Stimulated activated memory B cell treated with anti-CD40 and anti-IgM and Interleukin-4, amounts not matched to agents 10 μg/mL and 1 μg/mL and 100 μg/mL, for 72 hours (primary cell): ENCODE results near the gene MOB3A.

Source experiments
- ATAC-seq: fragments of 150-1000 bp; cut with Tn5 transposase; 2 replicates; pipeline ENCODE4 v1.10.0; 2021
- H3K27ac Mint-ChIP-seq: one replicate; pipeline ENCODE4 v1.8.0; 2022; ENCODE audit warnings: mild to moderate bottlenecking, mixed read lengths
- H3K27me3 Mint-ChIP-seq: one replicate; pipeline ENCODE4 v1.8.0; 2022; ENCODE audit warnings: mixed read lengths
- H3K36me3 Mint-ChIP-seq: one replicate; pipeline ENCODE4 v1.8.0; 2022; ENCODE audit warnings: mixed read lengths
- H3K4me1 Mint-ChIP-seq: one replicate; pipeline ENCODE4 v1.8.0; 2022; ENCODE audit warnings: mixed read lengths
- H3K4me3 Mint-ChIP-seq: one replicate; pipeline ENCODE4 v1.8.0; 2022; ENCODE audit warnings: mild to moderate bottlenecking, moderate library complexity, mixed read lengths
- H3K9me3 Mint-ChIP-seq: one replicate; pipeline ENCODE4 v1.8.0; 2022; ENCODE audit warnings: mixed read lengths

MOB3A gene

GRCh38 chr19:2115911-2116426 is 19.8 kb upstream of the MOB3A start:
- H3K9me3 Mint-ChIP-seq, result no peaks in the 10 kb centered on the region
- no peak overlapping the region for H3K27ac Mint-ChIP-seq
- H3K4me1 Mint-ChIP-seq, result peaks cover 19% of the 10 kb centered on the region
- H3K4me3 Mint-ChIP-seq, result no peak overlapping the region
- peaks cover 51% of the 10 kb centered on the region for H3K36me3 Mint-ChIP-seq
- no peaks in the 10 kb centered on the region for H3K27me3 Mint-ChIP-seq
- ATAC-seq, result no peak

GRCh38 chr19:2115324-2115723 is 19.2 kb upstream of the MOB3A start:
- ATAC-seq, result no peak
- Mint-ChIP-seq H3K9me3 (no peaks in the 10 kb centered on the region), H3K4me1 (peaks cover 19% of the 10 kb centered on the region), H3K27me3 (no peaks in the 10 kb centered on the region), H3K36me3 (peaks cover 44% of the 10 kb centered on the region), H3K4me3 (no peak overlapping the region), H3K27ac (peak overlapping the region; percentile 65)

GRCh38 chr19:2114821-2115220 is 18.7 kb upstream of the MOB3A start:
- no peaks in the 10 kb centered on the region for H3K9me3 Mint-ChIP-seq
- peaks cover 44% of the 10 kb centered on the region for H3K36me3 Mint-ChIP-seq
- H3K4me1 Mint-ChIP-seq, result peaks cover 19% of the 10 kb centered on the region
- peak overlapping the region; percentile 65 for H3K27ac Mint-ChIP-seq
- H3K4me3 Mint-ChIP-seq, result no peak overlapping the region
- no peak for ATAC-seq
- H3K27me3 Mint-ChIP-seq, result no peaks in the 10 kb centered on the region

GRCh38 chr19:2114218-2114617 is 18.1 kb upstream of the MOB3A start:
- Mint-ChIP-seq H3K9me3 (no peaks in the 10 kb centered on the region), H3K27ac (no peak overlapping the region), H3K36me3 (peaks cover 50% of the 10 kb centered on the region), H3K4me1 (peaks cover 19% of the 10 kb centered on the region), H3K4me3 (no peak overlapping the region), H3K27me3 (no peaks in the 10 kb centered on the region)
- ATAC-seq, result no peak

GRCh38 chr19:2113439-2114211 is 17.5 kb upstream of the MOB3A start:
- no peak for ATAC-seq
- H3K27ac Mint-ChIP-seq, result no peak overlapping the region
- H3K9me3 Mint-ChIP-seq, result no peaks in the 10 kb centered on the region
- H3K27me3 Mint-ChIP-seq, result no peaks in the 10 kb centered on the region
- peaks cover 19% of the 10 kb centered on the region for H3K4me1 Mint-ChIP-seq
- H3K4me3 Mint-ChIP-seq, result no peak overlapping the region
- H3K36me3 Mint-ChIP-seq, result peaks cover 48% of the 10 kb centered on the region

- H3K4me3 Mint-ChIP-seq, result no peak overlapping the region
- H3K4me1 Mint-ChIP-seq, result peaks cover 19% of the 10 kb centered on the region
- no peaks in the 10 kb centered on the region for H3K9me3 Mint-ChIP-seq
- H3K27ac Mint-ChIP-seq, result no peak overlapping the region
- ATAC-seq, result no peak
- H3K36me3 Mint-ChIP-seq, result peaks cover 48% of the 10 kb centered on the region
- no peaks in the 10 kb centered on the region for H3K27me3 Mint-ChIP-seq
Measured at GRCh38 chr19:2112516-2113320, 16.6 kb upstream of the MOB3A start.

- Mint-ChIP-seq H3K27ac (no peak overlapping the region), H3K36me3 (peaks cover 54% of the 10 kb centered on the region), H3K27me3 (no peaks in the 10 kb centered on the region), H3K4me1 (peaks cover 19% of the 10 kb centered on the region), H3K9me3 (no peaks in the 10 kb centered on the region), H3K4me3 (no peak overlapping the region)
- no peak for ATAC-seq
Measured at GRCh38 chr19:2111886-2112285, 15.8 kb upstream of the MOB3A start.

GRCh38 chr19:2111425-2111824 is 15.3 kb upstream of the MOB3A start:
- Mint-ChIP-seq H3K27ac (no peak overlapping the region), H3K4me3 (no peak overlapping the region), H3K4me1 (peaks cover 19% of the 10 kb centered on the region), H3K36me3 (peaks cover 58% of the 10 kb centered on the region), H3K9me3 (no peaks in the 10 kb centered on the region), H3K27me3 (no peaks in the 10 kb centered on the region)
- no peak for ATAC-seq

- ATAC-seq, result no peak
- H3K4me1 Mint-ChIP-seq, result peaks cover 19% of the 10 kb centered on the region
- no peak overlapping the region for H3K27ac Mint-ChIP-seq
- peaks cover 64% of the 10 kb centered on the region for H3K36me3 Mint-ChIP-seq
- no peaks in the 10 kb centered on the region for H3K27me3 Mint-ChIP-seq
- no peaks in the 10 kb centered on the region for H3K9me3 Mint-ChIP-seq
- no peak overlapping the region for H3K4me3 Mint-ChIP-seq
Measured at GRCh38 chr19:2110822-2111221, 14.7 kb upstream of the MOB3A start.

- Mint-ChIP-seq H3K27ac (no peak overlapping the region), H3K9me3 (no peaks in the 10 kb centered on the region), H3K36me3 (peaks cover 67% of the 10 kb centered on the region), H3K27me3 (no peaks in the 10 kb centered on the region), H3K4me3 (no peak overlapping the region), H3K4me1 (peaks cover 12% of the 10 kb centered on the region)
- no peak for ATAC-seq
Measured at GRCh38 chr19:2109046-2109864, 13.1 kb upstream of the MOB3A start.

- Mint-ChIP-seq H3K4me1 (peaks cover 14% of the 10 kb centered on the region), H3K4me3 (no peak overlapping the region), H3K9me3 (peaks cover 6% of the 10 kb centered on the region), H3K27ac (no peak overlapping the region), H3K27me3 (no peaks in the 10 kb centered on the region), H3K36me3 (peaks cover 69% of the 10 kb centered on the region)
- no peak for ATAC-seq
Measured at GRCh38 chr19:2108251-2109016, 12.3 kb upstream of the MOB3A start.

GRCh38 chr19:2103045-2103707 is 7.0 kb upstream of the MOB3A start:
- no peak overlapping the region for H3K4me3 Mint-ChIP-seq
- H3K27me3 Mint-ChIP-seq, result no peaks in the 10 kb centered on the region
- no peak overlapping the region for H3K27ac Mint-ChIP-seq
- no peak for ATAC-seq
- peaks cover 16% of the 10 kb centered on the region for H3K4me1 Mint-ChIP-seq
- H3K9me3 Mint-ChIP-seq, result peaks cover 6% of the 10 kb centered on the region
- peaks cover 61% of the 10 kb centered on the region for H3K36me3 Mint-ChIP-seq

- no peak for ATAC-seq
- Mint-ChIP-seq H3K4me3 (no peak overlapping the region), H3K9me3 (peaks cover 6% of the 10 kb centered on the region), H3K36me3 (peaks cover 49% of the 10 kb centered on the region), H3K27ac (no peak overlapping the region), H3K27me3 (no peaks in the 10 kb centered on the region), H3K4me1 (peaks cover 31% of the 10 kb centered on the region)
Measured at GRCh38 chr19:2101417-2102335, 5.5 kb upstream of the MOB3A start.
